K562 (cell line): ENCODE measurements around the gene ZNF502. TPM values are rescaled to one million over a fixed set of nuclear protein-coding genes. Genes with fewer than 3 reads are reported as not detected.

Experiments
- ARID3B ChIP-seq: fragments of 250-450 bp; sonication (Bioruptor Pico); IDR thresholded peaks from 2 replicates; pipeline ENCODE4 v1.4.0; 2020; ENCODE audit warnings: borderline replicate concordance
- ATF2 ChIP-seq: sonication (generic); formaldehyde crosslinking; IDR thresholded peaks from 2 replicates; pipeline ENCODE4 v1.8.1; 2022; ENCODE audit warnings: missing genetic modification reagents
- CREB3 ChIP-seq: fragments of 450-650 bp; conservative IDR thresholded peaks from 2 replicates; pipeline ENCODE4 v1.6.1; 2016; ENCODE audit warnings: missing genetic modification characterization, low read depth, mild to moderate bottlenecking, missing compliant biosample characterization, moderate library complexity
- E2F8 ChIP-seq: fragments of 450-650 bp; IDR thresholded peaks from 2 replicates; pipeline ENCODE4 v1.7.1; 2018; ENCODE audit warnings: mild to moderate bottlenecking, low read depth; ENCODE audit not compliant: partially characterized antibody
- ETV1 ChIP-seq: fragments of 450-650 bp; conservative IDR thresholded peaks from 2 replicates; pipeline ENCODE4 v1.6.1; 2016; ENCODE audit warnings: missing genetic modification characterization, control low read depth, low read depth, missing compliant biosample characterization
- FOXJ2 ChIP-seq: fragments of 200-800 bp; sonication (Bioruptor generic); IDR thresholded peaks from 2 replicates; pipeline ENCODE4 v1.6.1; 2016; ENCODE audit warnings: missing genetic modification characterization, missing compliant biosample characterization
- FUS ChIP-seq: fragments of 200-400 bp; formaldehyde crosslinking; optimal IDR thresholded peaks from 2 replicates; pipeline ENCODE3; 2017; ENCODE audit warnings: low read depth, low read length
- HDGF ChIP-seq: fragments of 450-650 bp; IDR thresholded peaks from 2 replicates; pipeline ENCODE4 v1.6.1; 2016
- HMGXB4 ChIP-seq: sonication (generic); formaldehyde crosslinking; IDR thresholded peaks from 2 replicates; pipeline ENCODE4 v1.8.1; 2023; ENCODE audit warnings: mild to moderate bottlenecking, missing genetic modification reagents
- MTA2 ChIP-seq: fragments of 450-650 bp; IDR thresholded peaks from 2 replicates; pipeline ENCODE4 v1.6.1; 2016; ENCODE audit warnings: low read depth
- NELFE ChIP-seq: IDR thresholded peaks from 2 replicates; pipeline ENCODE4 v1.6.1; 2011; ENCODE audit warnings: mild to moderate bottlenecking; ENCODE audit not compliant: insufficient read depth, insufficient read length
- NR0B1 ChIP-seq: fragments of 450-650 bp; IDR thresholded peaks from one replicate; pipeline ENCODE4 v1.6.1; 2018; ENCODE audit warnings: mild to moderate bottlenecking, moderate library complexity; ENCODE audit not compliant: partially characterized antibody
- NR3C1 ChIP-seq: sonication (generic); formaldehyde crosslinking; IDR thresholded peaks from 2 replicates; pipeline ENCODE4 v1.8.1; 2022; ENCODE audit warnings: missing genetic modification reagents
- ZBTB34 ChIP-seq: fragments of 250-450 bp; sonication (Bioruptor Pico); IDR thresholded peaks from 2 replicates; pipeline ENCODE4 v1.8.0; 2021; ENCODE audit warnings: mild to moderate bottlenecking, moderate library complexity
- ZKSCAN3 ChIP-seq: fragments of 250-450 bp; sonication (Bioruptor Pico); IDR thresholded peaks from 2 replicates; pipeline ENCODE4 v1.4.0; 2020
- ZNF668 ChIP-seq: fragments of 250-450 bp; sonication (Bioruptor Pico); IDR thresholded peaks from 2 replicates; pipeline ENCODE4 v1.8.0; 2022; ENCODE audit warnings: mild to moderate bottlenecking, inconsistent platforms
- polyA plus RNA-seq, 8 experiments: library from polyadenylated mRNA; depleted of rRNA in 4 of 8; stranded (reverse) in 5 of 8; unstranded in 3 of 8; fragments of >200 nt; fragmentation: Nextera tagmentation in 2 of 8; fragmentation: Illumina TruSeq in 1 of 8; extraction: Ambion mirVana in 2 of 8; extraction: Trizol in 1 of 8; gene quantifications; 2 replicates each; pipeline versions ENCODE4 v1.2.1 to v1.2.3, GENCODE V29; 2011 to 2014; ENCODE audit warnings: inconsistent platforms in 1 of 8, missing spikeins in 1 of 8
- total RNA-seq, 7 experiments: library from RNA; depleted of rRNA in 6 of 7; stranded (reverse); fragments of >200 nt in 6 of 7; fragmentation: Illumina TruSeq in 2 of 7; extraction: Trizol in 2 of 7; gene quantifications; 2 replicates each; pipeline versions ENCODE4 v1.2.1 to v1.2.3, GENCODE V29; 2011 to 2021; ENCODE audit warnings: low replicate concordance in 1 of 7

ZNF502 gene
- total and polyA plus RNA-seq, 9 of the 15 experiments (the other 6 are each of a cell fraction or from before 2014, with no cell fraction given), result 0.38 to 0.98 (median 0.67) TPM

- TF ChIP-seq ARID3B (no peak), MTA2 (no peak), ETV1 (peak; percentile 82), NELFE (peak; percentile 59), HMGXB4 (CRISPR knock-in tag) (peak; percentile 24; the same call in 1 of the 2 replicates), ZKSCAN3 (no peak), ZBTB34 (CRISPR knock-in tag) (no peak), NR0B1 (no peak), E2F8 (peak; percentile 88), ZNF668 (CRISPR knock-in tag) (no peak), CREB3 (tag) (no peak), FUS (no peak), ATF2 (CRISPR knock-in tag) (no peak), NR3C1 (no peak), FOXJ2 (tag) (no peak), HDGF (no peak)
These were observed 49.1 kb downstream of the ZNF502 start, which contains the start of the genes KIAA1143 and KIF15 (continued) for GRCh38 chr3:44761424-44762169.
